Choroid plexus epithelial cell (primary cell): ENCODE results near the gene PLEKHA8.

Source experiments
- DNase-seq: peaks from one replicate; pipeline ENCODE4 v3.0.0-alpha.2; 2010; ENCODE audit warnings: low read depth
- H3K4me3 ChIP-seq: 2 replicates; pipeline ENCODE4 v1.5.1; 2011; ENCODE audit warnings: low read depth, mild to moderate bottlenecking, control low read depth, low read length, moderate library complexity
- CTCF ChIP-seq: conservative IDR thresholded peaks from 2 replicates; pipeline ENCODE4 v1.5.1; 2011; ENCODE audit warnings: low read depth, mild to moderate bottlenecking, control low read depth, inconsistent platforms, low read length, moderate library complexity

The PLEKHA8 gene

GRCh38 chr7:30070052-30070451 is 41.8 kb downstream of the PLEKHA8 start:
- TF ChIP-seq CTCF, result no peak
- H3K4me3 ChIP-seq, result no peak overlapping the region
- no peak for DNase-seq

GRCh38 chr7:30072735-30073134 is 44.5 kb downstream of the PLEKHA8 start:
- DNase-seq, result no peak
- no peak overlapping the region for H3K4me3 ChIP-seq
- no peak for TF ChIP-seq CTCF

GRCh38 chr7:30074422-30075030 is 46.3 kb downstream of the PLEKHA8 start:
- TF ChIP-seq CTCF, result peak; percentile 65
- DNase-seq, result peak; percentile 77
- no peak overlapping the region for H3K4me3 ChIP-seq

- DNase-seq, result no peak
- TF ChIP-seq CTCF, result no peak
- no peak overlapping the region for H3K4me3 ChIP-seq
Measured at GRCh38 chr7:30076411-30076810, 48.2 kb downstream of the PLEKHA8 start.

- no peak for DNase-seq
- no peak for TF ChIP-seq CTCF
- no peak overlapping the region for H3K4me3 ChIP-seq
Measured at GRCh38 chr7:30078280-30078679, 50.1 kb downstream of the PLEKHA8 start.

GRCh38 chr7:30079880-30080279 is 51.7 kb downstream of the PLEKHA8 start:
- no peak overlapping the region for H3K4me3 ChIP-seq
- no peak for TF ChIP-seq CTCF
- no peak for DNase-seq

- TF ChIP-seq CTCF, result no peak
- DNase-seq, result no peak
- no peak overlapping the region for H3K4me3 ChIP-seq
Measured at GRCh38 chr7:30080818-30081217, 52.6 kb downstream of the PLEKHA8 start.
